IPS-18c (cell line): ENCODE data around the gene KIAA1586.
"Not testable (repeated sequence)": the region's sequence is repeated elsewhere in the genome, so short reads cannot be mapped to it uniquely, and the experiment has no call there.

Experiments used
- H3K4me3 ChIP-seq: 2 replicates; pipeline ENCODE4 v1.7.0; 2013; ENCODE audit warnings: low read depth, mild to moderate bottlenecking, low read length, moderate library complexity; ENCODE audit not compliant: insufficient read depth
- H3K9me3 ChIP-seq: one replicate; pipeline ENCODE4 v1.6.1; 2013; ENCODE audit warnings: mild to moderate bottlenecking, low read length, moderate library complexity; ENCODE audit not compliant: control insufficient read depth, insufficient read depth

Gene KIAA1586

GRCh38 chr6:57035549-57035948, 10.9 kb upstream of the KIAA1586 start:
- no peak overlapping the region for H3K4me3 ChIP-seq
- H3K9me3 ChIP-seq = no peaks in the 10 kb centered on the region

DNA sequence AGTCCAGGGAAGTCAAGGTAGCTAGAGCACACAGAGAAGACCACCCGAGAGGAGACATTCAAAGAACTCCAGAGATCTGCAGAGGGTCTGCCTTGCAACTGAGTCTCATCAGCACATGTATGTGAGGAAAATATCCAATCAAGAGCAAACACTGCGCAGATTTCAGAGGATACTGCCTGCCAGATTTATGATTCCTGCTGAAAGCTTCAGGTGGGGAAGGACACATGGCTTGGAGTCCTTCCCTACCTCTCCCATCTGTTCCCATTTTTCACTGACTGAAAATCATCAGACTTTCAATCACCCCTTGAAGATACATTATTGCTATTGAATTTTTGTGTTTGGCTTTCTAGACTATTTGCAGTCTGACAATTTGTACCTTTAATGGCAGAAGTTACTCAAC, 7.6 kb upstream of the KIAA1586 start:
- Histone ChIP-seq H3K4me3 (no peak overlapping the region), H3K9me3 (no peaks in the 10 kb centered on the region)

DNA sequence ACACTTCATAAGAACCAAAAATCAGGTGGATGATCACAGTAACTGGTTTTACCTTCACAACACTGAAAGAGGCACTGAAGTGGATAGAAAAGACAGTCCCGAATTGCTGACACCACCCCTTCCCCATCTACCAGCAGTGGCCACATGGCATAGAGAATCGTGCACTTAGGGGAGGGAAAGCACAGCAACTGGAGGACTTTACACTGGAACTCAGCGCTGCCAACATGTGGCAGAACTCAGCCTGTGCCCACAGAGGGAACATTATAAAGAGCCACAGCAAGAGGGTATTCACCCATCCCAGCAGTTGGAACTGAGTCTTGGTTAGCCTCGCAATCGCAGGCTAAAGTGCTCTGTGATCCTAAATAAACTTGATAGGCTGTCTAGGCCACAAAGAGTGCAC, 6.5 kb upstream of the KIAA1586 start:
- H3K9me3 ChIP-seq = no peaks in the 10 kb centered on the region

DNA sequence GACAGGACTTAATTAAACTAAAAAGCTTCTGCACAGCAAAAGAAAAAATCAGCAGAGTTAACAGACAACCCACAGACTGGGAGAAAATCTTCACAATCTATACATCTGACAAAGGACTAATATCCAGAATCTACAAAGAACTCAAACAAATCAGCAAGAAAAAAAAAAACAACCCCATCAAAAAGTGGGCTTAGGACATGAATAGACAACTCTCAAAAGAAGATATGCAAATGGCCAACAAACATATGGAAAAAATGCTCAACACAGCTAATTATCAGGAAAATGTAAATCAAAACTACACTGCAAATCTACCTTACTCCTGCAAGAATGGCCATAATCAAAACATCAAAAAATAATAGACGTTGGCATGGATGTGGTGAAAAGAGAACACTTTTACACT, 2.4 kb upstream of the KIAA1586 start:
- H3K9me3 ChIP-seq, H3K4me3 ChIP-seq: not testable (repeated sequence)

More for the DNA sequence above, 6.5 kb upstream of the KIAA1586 start:
- no peak overlapping the region for H3K4me3 ChIP-seq

DNA sequence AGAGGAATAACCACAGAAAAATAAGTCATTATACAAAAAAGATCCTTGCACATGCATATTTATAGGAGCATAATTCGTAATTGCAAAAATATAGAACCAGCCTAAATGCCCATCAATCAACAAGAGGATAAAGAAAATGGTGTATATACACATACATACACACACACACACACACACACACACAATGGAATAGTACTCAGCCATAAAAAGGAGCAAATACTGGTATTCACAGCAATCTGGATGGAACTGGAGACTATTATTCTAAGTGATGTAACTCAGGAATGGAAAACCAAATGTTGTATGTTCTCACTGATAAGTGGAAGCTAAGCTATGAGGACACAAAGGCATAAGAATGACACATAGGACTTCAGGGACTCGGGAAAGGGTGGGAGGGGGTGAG, 1.9 kb upstream of the KIAA1586 start:
- H3K4me3 ChIP-seq = no peak overlapping the region
- H3K9me3 ChIP-seq = no peaks in the 10 kb centered on the region

- H3K9me3 ChIP-seq, H3K4me3 ChIP-seq: not testable (repeated sequence)
These were observed 728 bp downstream of the KIAA1586 start for GRCh38 chr6:57047257-57047585.

- peak overlapping the region; percentile 11; the same call in 1 of the 2 replicates for H3K4me3 ChIP-seq
These were observed 1.4 kb downstream of the KIAA1586 start for GRCh38 chr6:57047859-57048258.

DNA sequence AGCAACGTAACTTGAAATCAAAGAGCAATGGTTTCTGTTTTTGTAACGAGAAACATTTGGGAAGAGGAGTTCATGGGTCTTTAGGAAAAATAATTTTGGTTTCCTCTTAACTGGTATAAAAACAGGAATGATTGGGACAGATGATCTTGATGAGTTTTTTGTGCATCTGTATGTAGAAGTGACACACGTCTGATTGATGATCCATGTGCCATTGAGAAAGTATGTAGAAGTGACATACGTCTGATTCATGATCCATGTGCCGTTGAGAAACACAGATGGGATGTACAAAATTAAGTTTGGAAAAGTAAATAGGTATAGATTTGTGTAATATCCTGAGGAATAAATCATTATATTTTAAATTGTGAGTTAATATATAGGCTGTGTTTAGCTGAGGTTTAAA, 2.1 kb downstream of the KIAA1586 start:
- H3K4me3 ChIP-seq = no peak overlapping the region
- no peaks in the 10 kb centered on the region for H3K9me3 ChIP-seq

More at GRCh38 chr6:57047859-57048258, 1.4 kb downstream of the KIAA1586 start:
- H3K9me3 ChIP-seq = not testable (repeated sequence)

DNA sequence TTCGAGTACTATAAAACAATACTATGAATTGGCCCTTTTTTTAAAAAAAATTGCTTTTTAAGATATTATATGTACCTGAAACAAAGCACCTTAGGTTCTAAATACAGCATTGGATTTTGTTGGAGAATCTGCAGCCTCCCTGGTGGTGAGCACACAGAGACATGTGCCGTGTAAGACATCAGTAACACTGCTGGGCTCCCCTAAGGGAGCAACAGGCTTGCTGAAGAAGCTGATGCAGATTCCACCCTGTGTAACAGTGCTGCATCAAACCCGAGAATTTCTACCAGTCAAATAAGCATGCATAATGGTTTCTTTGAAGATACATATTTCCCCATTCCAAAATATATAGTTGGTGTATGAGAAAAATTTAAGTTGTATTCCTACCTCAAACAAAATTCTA, 17.4 kb downstream of the KIAA1586 start:
- H3K4me3 ChIP-seq = no peak overlapping the region

DNA sequence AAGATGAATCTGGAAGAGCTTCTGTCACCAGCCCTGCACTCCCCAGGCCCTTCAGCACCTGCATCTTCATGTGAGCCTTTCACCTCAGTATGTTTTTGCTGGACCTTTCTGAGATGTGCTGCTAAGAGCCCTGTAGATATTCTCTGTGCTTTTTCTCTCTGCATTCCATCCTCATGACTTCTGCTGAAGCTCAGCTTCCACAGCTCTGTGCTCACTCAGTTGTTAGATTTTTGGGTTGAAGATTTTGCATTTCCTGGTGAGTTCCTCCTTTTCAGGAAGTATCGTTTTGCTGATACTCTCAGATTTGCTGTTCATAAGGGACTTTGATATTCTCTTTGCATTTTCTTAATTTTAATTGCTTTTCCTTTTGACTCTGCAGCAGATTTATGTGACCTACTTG, 18.3 kb downstream of the KIAA1586 start:
- no peak overlapping the region for H3K4me3 ChIP-seq
- H3K9me3 ChIP-seq = no peaks in the 10 kb centered on the region

More for the DNA sequence above, 17.4 kb downstream of the KIAA1586 start:
- no peaks in the 10 kb centered on the region for H3K9me3 ChIP-seq

DNA sequence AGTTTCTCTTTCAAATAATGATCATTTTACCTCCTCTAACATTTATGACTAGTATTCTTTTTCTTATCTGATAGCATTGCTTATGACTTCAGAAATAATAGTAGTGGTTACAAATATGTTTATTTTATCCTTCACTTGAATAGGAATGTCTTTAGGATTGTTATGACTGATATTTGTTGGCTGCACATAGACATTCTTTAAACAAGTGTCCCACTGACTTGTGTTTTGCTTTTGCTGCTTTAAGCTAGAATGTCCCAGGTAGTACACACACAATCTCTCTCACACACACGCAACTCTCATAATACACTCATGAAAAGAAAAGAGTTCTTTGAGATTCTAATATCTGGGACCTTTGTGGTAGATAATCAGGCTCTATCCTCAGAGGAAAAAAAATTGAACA, 21.6 kb downstream of the KIAA1586 start:
- Histone ChIP-seq H3K9me3 (no peaks in the 10 kb centered on the region), H3K4me3 (no peak overlapping the region)

- H3K9me3 ChIP-seq = no peaks in the 10 kb centered on the region
- no peak overlapping the region for H3K4me3 ChIP-seq
These were observed 22.7 kb downstream of the KIAA1586 start for GRCh38 chr6:57069228-57069627.

DNA sequence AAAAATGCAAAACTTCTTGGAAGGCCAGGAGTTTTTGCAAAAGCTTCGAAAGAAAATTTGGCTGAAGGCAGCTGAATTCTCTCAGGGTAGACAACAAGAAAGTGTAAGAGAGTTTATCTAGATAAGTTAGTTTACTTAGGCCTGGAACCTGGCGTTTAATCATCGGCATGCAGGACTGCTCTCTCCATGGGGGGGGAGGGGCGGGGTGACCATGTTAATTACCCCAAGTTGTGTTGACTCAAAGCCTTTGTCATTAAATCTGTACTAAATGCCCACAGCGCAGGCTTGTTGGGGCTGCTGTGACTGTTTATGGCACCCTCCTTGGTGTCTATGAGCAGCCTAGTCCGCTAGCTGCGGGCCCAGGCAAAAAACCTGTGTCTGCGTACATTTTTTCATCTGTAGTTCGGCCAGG, 23.4 kb downstream of the KIAA1586 start:
- Histone ChIP-seq H3K4me3 (no peak overlapping the region), H3K9me3 (no peaks in the 10 kb centered on the region)

DNA sequence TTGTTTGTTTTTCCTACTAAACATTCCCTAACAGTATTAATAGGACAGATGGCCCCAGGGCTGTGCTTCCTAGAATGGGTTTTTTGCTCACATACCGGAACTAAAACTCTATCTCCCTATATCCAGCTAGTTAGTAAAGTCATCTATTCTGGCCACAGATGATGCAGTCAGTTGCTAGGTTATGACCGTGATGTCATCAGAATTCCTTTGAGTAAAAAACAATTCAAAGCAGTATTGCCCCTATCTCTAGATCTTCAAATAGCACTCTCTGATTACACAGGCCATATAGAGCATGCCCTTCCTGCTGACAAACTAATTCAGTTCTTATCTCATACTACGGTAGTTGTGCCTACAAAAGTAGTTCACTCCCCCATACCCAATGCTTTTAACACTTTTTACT, 25.6 kb downstream of the KIAA1586 start:
- no peak overlapping the region for H3K4me3 ChIP-seq
- no peaks in the 10 kb centered on the region for H3K9me3 ChIP-seq

DNA sequence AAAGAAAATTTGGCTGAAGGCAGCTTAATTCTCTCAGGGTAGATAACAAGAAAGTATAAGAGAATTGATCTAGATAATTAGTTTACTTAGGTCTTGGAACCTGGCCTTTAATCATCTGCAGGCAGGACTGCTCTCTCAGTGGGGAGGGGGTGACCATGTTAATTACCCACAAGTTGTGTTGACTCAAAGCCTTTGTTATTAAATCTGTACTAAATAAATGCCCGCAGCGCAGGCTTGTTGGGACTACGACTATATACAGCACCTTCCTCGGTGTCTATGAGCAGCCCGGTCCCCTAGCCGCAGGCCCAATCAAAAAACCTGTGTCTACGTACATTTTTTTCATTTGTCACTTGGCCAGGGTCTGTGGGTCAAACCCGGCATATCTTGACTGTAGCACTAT, 27.9 kb downstream of the KIAA1586 start:
- no peaks in the 10 kb centered on the region for H3K9me3 ChIP-seq
- H3K4me3 ChIP-seq = no peak overlapping the region

DNA sequence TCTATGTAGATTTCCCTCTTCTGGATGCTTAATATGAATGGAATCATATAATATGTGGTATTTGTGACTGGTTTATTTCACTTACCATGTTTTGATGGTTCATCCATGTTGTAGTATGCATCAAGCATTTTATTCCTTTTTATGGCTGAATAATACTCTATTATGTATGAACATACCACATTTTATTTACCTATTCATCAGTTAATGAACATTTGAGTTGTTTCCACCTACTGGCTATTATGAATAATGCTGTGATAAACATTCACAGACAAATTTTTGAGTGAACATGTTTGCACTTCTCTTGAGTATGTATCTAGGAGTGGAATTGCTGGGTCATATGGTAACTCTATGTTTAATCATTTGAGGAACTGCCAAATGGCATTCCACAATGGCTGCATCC, 28.6 kb downstream of the KIAA1586 start:
- no peak overlapping the region for H3K4me3 ChIP-seq
- no peaks in the 10 kb centered on the region for H3K9me3 ChIP-seq

GRCh38 chr6:57078531-57079207, 32.2 kb downstream of the KIAA1586 start:
- H3K9me3 ChIP-seq = no peaks in the 10 kb centered on the region
- H3K4me3 ChIP-seq = no peak overlapping the region

GRCh38 chr6:57085471-57085870, 39.0 kb downstream of the KIAA1586 start:
- no peak overlapping the region for H3K4me3 ChIP-seq
- peaks cover 3% of the 10 kb centered on the region for H3K9me3 ChIP-seq

DNA sequence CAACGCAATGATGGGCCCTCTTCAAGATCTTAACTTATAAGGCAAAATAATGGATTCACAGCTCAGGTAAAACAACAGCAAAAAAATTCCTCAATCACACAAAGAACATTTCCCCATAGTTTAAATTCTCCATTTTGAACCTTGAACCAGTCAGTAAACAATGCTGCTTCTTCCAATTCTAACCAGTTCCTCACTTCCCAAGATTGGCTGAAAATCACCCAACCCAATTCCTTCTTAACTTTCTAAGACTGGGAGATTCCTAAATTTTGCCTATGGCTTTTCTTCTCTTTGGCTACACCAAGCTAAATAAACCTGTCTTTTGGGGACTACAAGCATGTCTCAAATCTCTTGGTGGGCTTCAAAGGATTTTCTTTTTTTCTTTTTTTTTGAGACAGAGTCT, 40.4 kb downstream of the KIAA1586 start:
- Histone ChIP-seq H3K4me3 (no peak overlapping the region), H3K9me3 (peaks cover 3% of the 10 kb centered on the region)
